ENCODE measurements around the gene CSTA. TPM values are rescaled to one million over a fixed set of nuclear protein-coding genes. Genes with fewer than 3 reads are reported as not detected.

CSTA gene
- total RNA-seq, 1 donor from 2014 or later, result 2,321 TPM

DNA sequence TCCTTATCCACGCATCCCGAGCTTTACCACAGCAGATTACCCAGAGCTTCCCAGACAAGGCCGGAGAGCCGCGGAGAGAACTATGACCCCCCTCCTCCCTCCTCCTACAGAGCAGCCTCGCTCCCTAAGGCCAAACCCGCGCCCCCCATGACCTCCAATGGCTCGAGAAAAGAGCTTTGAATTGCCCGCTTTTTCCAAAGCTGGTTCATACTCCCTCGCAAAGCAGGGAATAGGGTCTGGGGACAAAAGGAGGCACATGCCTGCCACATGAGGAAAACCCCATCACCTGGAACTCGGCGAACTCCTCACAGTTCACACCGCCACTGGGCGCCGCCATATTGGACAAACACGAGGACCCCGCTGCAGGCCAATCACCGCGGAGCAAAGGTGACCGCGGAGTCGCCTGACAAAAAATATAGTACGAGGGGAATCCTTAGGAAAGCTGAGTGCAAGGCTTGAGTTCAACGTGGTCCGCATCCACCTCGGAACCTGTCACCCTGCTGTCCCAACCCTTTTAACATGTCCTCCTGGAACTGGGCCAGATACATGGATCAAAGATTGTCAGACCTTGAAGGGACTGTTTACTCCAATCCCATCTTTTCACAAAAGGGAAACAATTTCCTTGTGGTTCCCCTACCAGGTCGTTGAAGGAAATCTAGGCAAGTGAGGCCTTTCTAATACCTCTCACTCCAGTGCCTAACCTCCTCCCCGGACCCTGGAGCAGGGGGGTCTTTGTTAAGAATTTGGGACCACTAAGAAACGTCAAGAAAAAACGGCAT lies 58.0 kb downstream of the CSTA start, which contains the start of gene MIX23:
Gene MIX23 (minus strand): TSS at position 344 of the 779 bp plus-strand sequence. CDS start 7 bp downstream, at position 337.
- ATAC-seq, result peak; percentile 82

DNA sequence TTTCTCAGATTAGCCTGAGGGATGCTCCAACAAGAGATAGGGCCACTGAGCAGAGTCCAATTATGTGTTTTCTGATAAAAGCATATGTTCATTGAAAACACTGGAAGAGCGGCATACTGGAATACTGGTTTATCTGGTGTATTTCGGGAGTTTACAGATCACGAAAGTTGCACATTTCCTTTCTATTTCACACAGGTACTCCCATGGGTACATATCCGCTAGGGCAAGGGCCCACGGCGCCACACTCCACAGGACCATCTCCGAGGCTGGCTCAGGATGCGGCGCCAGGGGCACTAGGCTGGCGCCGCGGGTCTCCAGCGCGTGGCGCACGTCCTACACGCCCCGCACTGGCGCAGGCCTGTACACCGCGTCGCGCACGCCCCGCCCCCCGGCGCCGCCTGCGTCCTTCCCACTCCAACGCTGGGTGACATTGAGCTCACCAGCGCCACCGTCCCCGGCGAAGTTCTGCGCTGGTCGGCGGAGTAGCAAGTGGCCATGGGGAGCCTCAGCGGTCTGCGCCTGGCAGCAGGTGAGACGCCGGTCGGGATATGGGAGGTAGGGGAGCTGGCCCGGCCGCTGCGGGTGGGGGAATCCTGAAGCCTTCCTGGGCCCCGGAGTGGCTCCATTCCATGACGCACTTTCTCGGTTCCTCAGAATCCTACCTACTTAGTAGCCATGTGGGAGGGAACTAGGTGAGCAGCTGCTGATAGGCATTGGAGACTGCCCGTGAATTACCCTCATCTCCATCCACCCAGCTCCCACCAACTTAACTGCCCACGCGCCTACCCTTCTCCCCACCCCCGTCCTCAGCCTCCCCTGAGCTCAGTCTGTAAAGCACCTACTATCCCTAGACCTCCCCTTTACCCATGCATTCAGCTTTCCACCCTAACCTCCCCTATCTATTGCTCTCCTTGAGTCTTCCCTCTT lies 59.0 kb downstream of the CSTA start, which contains the start of gene FAM162A:
Gene FAM162A (plus strand): TSS at position 412 of the 927 bp plus-strand sequence. CDS start 84 bp downstream, at position 496.
- peak; percentile 96 for ATAC-seq

DNA sequence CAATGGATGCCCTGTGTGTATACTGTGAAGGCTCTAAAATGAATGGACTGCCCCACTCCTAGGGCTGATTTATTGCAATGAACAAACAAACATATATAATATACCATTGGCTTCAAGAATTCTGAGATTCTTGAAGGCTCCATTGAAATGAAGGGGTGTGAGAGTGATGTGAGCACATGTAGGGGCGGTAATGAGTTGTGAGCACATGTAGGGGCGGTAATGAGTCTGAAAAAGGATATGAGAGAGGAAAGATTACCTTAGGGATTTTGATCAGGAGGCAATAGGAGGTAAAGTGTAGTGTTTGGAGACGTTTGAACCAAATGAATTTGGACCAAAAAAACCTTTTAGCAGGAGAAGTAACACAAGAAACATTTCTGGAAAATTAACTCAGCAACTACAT lies 62.7 kb downstream of the CSTA start:
- ATAC-seq, result no peak

DNA sequence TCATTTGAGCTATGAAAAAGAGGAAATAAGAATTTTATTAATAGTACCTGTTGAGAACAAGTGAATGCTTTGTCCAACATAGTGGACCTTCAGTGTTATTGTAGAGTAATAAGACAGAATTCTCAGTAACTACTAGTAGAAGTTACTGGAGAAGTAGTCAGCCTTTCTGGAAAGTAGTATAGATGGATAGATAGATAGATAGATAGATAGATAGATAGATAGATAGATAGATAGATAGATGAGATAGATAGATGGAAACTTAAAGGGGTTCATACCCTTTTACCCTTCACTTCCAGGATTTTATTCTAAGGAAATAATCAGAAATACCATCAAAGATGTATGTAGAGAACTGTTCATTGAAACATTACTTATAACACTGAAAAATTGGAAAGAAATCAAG lies 64.1 kb downstream of the CSTA start:
- no peak for ATAC-seq

DNA sequence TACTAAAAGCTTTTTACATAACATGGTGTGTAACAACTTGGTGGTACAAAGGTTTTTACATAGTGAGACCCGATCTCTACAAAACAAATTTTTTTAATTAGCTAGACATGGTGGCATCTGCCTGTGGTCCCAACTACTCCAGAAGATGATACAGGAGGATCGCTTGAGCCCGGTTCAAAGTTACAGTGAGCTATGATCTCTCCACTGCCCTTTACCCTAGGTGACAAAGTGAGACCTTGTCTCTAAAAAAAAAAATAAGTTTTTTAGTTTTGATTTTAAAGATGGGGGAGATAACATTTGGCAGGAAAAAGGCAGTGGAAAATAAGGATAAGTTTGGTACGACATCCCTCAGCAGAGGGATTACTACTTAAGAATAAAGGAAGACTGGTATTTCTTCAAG lies 64.8 kb downstream of the CSTA start:
- no peak for ATAC-seq

DNA sequence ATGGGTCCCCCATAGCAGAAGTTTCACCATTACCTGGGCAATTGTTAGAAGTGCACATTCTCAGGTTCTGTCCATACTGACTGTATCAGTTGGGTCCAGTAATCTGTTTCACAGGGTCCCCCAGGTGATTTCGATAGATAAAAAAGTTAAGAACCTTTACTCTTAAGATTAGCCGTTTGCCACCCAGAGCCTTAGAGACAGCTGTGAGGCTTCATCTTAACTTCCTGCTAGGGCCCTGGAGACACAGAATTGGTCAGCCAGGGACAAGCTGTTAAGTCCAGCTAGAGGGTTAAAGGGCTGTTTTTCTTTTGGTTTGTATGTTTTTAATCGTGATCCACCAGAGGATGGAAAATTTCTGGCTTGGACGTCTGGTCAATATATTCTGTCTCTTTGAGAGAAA lies 65.6 kb downstream of the CSTA start:
- no peak for ATAC-seq

Other genes with a start within 250 kb of the CSTA start
- gene CASR, start 141.6 kb upstream of the CSTA start, total RNA-seq, result not detected
- gene MIX23, start 58.0 kb downstream of the CSTA start, total RNA-seq, result 43.3 TPM
- 106 TPM for gene FAM162A, start 58.9 kb downstream of the CSTA start, total RNA-seq
- 1.9 TPM for gene WDR5B, start 90.8 kb downstream of the CSTA start, total RNA-seq
- 54.2 TPM for gene KPNA1, start 189.7 kb downstream of the CSTA start, total RNA-seq
- gene PARP9, start 239.1 kb downstream of the CSTA start, total RNA-seq, result 27.5 TPM
- 28.5 TPM for gene DTX3L, start 239.1 kb downstream of the CSTA start, total RNA-seq

All from esophagus mucosa (tissue), 1 donor.